Activated CD8-positive, alpha-beta T cell treated with anti-CD3 and anti-CD28 coated beads for 36 hours (primary cell): ENCODE data around the gene BICD2. TPM values are rescaled to one million over a fixed set of nuclear protein-coding genes. Genes with fewer than 3 reads are reported as not detected.
A peak's percentile ranks its signal among the peaks of the same experiment; 100 is the strongest.

ENCODE experiments used
- ATAC-seq: fragments of 200-7000 bp; cut with Tn5 transposase; one replicate; pipeline ENCODE4 v1.10.0; 2021; ENCODE audit warnings: mild to moderate bottlenecking, moderate library complexity
- CTCF ChIA-PET: fragments of 350-600 bp; sonication (Branson Sonifier 250); formaldehyde crosslinking; loops from one replicate; lab custom pipeline; 2021; ENCODE audit warnings: antibody characterized with exemption; lab: Charles Lee
- POLR2A ChIA-PET: fragments of 350-600 bp; sonication (Branson Sonifier 250); formaldehyde crosslinking; loops from one replicate; lab custom pipeline; 2021; ENCODE audit warnings: antibody characterized with exemption; lab: Charles Lee
- DNase-seq: peaks from one replicate; pipeline ENCODE4 v3.0.0-alpha.2; 2020
- H3K27ac Mint-ChIP-seq: one replicate; pipeline ENCODE4 v1.8.0; 2021; ENCODE audit warnings: mild to moderate bottlenecking, mixed read lengths
- H3K27me3 Mint-ChIP-seq: one replicate; pipeline ENCODE4 v1.8.0; 2021; ENCODE audit warnings: mixed read lengths
- H3K36me3 Mint-ChIP-seq: one replicate; pipeline ENCODE4 v1.8.0; 2021; ENCODE audit warnings: low read depth, mixed read lengths
- H3K4me1 Mint-ChIP-seq: one replicate; pipeline ENCODE4 v1.8.0; 2021; ENCODE audit warnings: low read depth, mixed read lengths
- H3K4me3 Mint-ChIP-seq: one replicate; pipeline ENCODE4 v1.8.0; 2021; ENCODE audit warnings: mild to moderate bottlenecking, moderate library complexity, mixed read lengths
- H3K9me3 Mint-ChIP-seq: one replicate; pipeline ENCODE4 v1.8.0; 2021; ENCODE audit warnings: mixed read lengths
- intact Hi-C: fragments of 100-400 bp; cut with micrococcal nuclease; formaldehyde crosslinking; loops from one replicate; pipeline ENCODE4 v1.10.0; 2022
- total RNA-seq, 2 experiments: library from RNA; stranded (reverse); gene quantifications; one replicate each; pipeline ENCODE4 v1.2.3, GENCODE V29; 2021
- TF ChIP-seq, protein P1 (sequence below): fragments of 200-600 bp; IDR thresholded peaks from one replicate; pipeline ENCODE4 v1.8.0; 2022; ENCODE audit warnings: antibody characterized with exemption, mild to moderate bottlenecking

The BICD2 gene
- total RNA-seq, 2 experiments from 2014 or later, result 14.2 to 16.8 TPM

- Mint-ChIP-seq H3K4me1 (peaks cover 45% of the 10 kb centered on the region), H3K27ac (peak overlapping the region; percentile 86), H3K36me3 (peaks cover 20% of the 10 kb centered on the region), H3K4me3 (peak overlapping the region; percentile 95), H3K27me3 (no peaks in the 10 kb centered on the region), H3K9me3 (no peaks in the 10 kb centered on the region)
- intact Hi-C loops, result no loop called here
- peak; percentile 11 for ATAC-seq
- CTCF ChIA-PET, result no interaction called here
- POLR2A ChIA-PET, result no interaction called here
- TF ChIP-seq, protein P1, sequence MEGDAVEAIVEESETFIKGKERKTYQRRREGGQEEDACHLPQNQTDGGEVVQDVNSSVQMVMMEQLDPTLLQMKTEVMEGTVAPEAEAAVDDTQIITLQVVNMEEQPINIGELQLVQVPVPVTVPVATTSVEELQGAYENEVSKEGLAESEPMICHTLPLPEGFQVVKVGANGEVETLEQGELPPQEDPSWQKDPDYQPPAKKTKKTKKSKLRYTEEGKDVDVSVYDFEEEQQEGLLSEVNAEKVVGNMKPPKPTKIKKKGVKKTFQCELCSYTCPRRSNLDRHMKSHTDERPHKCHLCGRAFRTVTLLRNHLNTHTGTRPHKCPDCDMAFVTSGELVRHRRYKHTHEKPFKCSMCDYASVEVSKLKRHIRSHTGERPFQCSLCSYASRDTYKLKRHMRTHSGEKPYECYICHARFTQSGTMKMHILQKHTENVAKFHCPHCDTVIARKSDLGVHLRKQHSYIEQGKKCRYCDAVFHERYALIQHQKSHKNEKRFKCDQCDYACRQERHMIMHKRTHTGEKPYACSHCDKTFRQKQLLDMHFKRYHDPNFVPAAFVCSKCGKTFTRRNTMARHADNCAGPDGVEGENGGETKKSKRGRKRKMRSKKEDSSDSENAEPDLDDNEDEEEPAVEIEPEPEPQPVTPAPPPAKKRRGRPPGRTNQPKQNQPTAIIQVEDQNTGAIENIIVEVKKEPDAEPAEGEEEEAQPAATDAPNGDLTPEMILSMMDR, result no peak
- DNase-seq, result peak; percentile 74
Measured at GRCh38 chr9:92668746-92669526, 95.7 kb downstream of the BICD2 start.

- no peaks in the 10 kb centered on the region for H3K27me3 Mint-ChIP-seq
- H3K9me3 Mint-ChIP-seq, result no peaks in the 10 kb centered on the region
- H3K36me3 Mint-ChIP-seq, result peaks cover 23% of the 10 kb centered on the region
- TF ChIP-seq, protein P1, result no peak
- DNase-seq (no peak), ATAC-seq (no peak)
- CTCF ChIA-PET, result no interaction called here
- POLR2A ChIA-PET, result interaction anchor here (0.6 kb wide), 1 partner anchor 1493 kb away, joined by 3 read pairs; no protein-coding TSS in a partner anchor
- H3K4me1 Mint-ChIP-seq, result peaks cover 54% of the 10 kb centered on the region
- intact Hi-C loops, result no loop called here
- no peak overlapping the region for H3K4me3 Mint-ChIP-seq
- peak overlapping the region; percentile 34 for H3K27ac Mint-ChIP-seq
Measured at GRCh38 chr9:92666912-92667532, 97.6 kb downstream of the BICD2 start.

DNA sequence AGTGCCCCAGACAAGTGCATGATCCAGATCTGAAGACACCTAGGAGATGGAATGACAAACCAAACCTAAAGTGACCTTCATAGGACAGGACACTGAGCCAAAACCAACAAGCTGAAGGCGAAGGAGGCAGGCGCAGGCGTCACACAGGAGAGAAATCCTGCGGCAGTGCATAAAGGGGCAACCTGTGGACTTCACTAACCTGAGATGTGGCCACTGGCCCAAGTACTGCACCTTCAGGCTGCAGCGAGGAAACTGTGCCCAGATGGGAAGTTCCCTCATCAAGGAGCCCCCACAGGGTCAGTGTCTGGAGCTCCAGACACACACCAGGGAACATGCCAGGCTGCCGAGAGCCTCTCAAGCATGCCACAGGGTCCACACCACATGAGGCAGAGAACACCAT lies 98.4 kb downstream of the BICD2 start:
- ATAC-seq (no peak), DNase-seq (no peak)
- Mint-ChIP-seq H3K36me3 (peaks cover 27% of the 10 kb centered on the region), H3K4me1 (peaks cover 58% of the 10 kb centered on the region), H3K27me3 (no peaks in the 10 kb centered on the region), H3K4me3 (no peak overlapping the region), H3K27ac (peak overlapping the region; percentile 77), H3K9me3 (no peaks in the 10 kb centered on the region)
- intact Hi-C loops, result no loop called here
- ChIA-PET POLR2A (interaction anchor here (0.6 kb wide), 1 partner anchor 1492 kb away, joined by 3 read pairs; no protein-coding TSS in a partner anchor), CTCF (no interaction called here)
- TF ChIP-seq, protein P1, result no peak

GRCh38 chr9:92665836-92666235 lies 98.8 kb downstream of the BICD2 start:
- H3K4me3 Mint-ChIP-seq, result peak overlapping the region; percentile 1
- TF ChIP-seq, protein P1, result no peak
- peak overlapping the region; percentile 77 for H3K27ac Mint-ChIP-seq
- H3K36me3 Mint-ChIP-seq, result peaks cover 27% of the 10 kb centered on the region
- H3K9me3 Mint-ChIP-seq, result no peaks in the 10 kb centered on the region
- ATAC-seq (no peak), DNase-seq (no peak)
- intact Hi-C loops, result no loop called here
- CTCF ChIA-PET, result no interaction called here
- no peaks in the 10 kb centered on the region for H3K27me3 Mint-ChIP-seq
- POLR2A ChIA-PET, result no interaction called here
- peaks cover 58% of the 10 kb centered on the region for H3K4me1 Mint-ChIP-seq
